ENCODE data around the gene ICAM5. TPM values are rescaled to one million over a fixed set of nuclear protein-coding genes. Genes with fewer than 3 reads are reported as not detected.

ICAM5 gene
- total and polyA plus RNA-seq, 10 of the 15 experiments (the other 5 are each of a cell fraction or from before 2014, with no cell fraction given), result 0.14 to 4.6 (median 0.94) TPM; not detected in 2

DNA sequence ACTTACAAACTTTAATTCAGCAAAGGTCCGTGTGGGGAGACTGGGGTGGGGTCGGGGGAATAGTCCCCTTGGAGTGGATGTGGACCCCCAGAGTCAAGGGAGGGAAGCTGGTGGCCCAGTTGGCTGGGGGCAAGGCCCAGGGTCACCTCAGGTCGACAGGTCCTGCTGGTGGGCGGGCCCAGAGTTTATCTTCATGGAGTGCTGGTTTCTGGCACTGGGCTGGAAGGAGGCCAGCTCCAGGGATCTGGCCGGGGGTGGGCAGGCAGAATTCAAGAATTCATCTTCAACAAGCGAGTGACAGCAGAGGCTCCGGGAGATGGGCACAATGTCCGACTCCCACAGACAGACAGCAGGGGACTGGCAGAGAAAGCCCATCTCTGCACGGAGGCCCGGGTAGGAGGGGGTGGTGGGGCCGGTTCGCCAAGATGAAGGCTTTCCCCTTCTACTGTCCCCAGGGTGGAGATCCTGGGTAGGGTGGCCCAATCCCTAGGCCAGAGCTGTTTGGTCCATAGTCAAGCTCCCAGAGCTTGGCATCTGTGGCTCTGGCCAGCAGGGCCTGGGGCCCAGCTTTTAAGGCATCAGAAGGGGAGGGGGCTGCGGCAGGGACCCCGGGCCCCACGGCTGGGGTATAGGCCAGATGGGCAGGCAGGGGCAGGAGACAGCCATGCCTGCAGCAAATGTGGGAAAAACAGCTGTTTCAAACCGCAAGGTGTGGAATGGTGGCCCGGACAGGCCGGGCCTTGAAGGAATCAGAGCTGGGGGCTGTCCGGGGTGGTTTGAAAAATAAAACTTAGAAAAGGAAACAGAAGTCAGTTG, 26.7 kb downstream of the ICAM5 start:
- H3K4me1 ChIP-seq (ENCODE audit: control insufficient read depth, insufficient read depth, low read length), result peaks cover 5% of the 10 kb centered on the region
- intact Hi-C loops (cut with micrococcal nuclease; ENCODE audit: unreplicated experiment) (no loop called here), in situ Hi-C loops (cut with MboI) (no loop called here)
- ChIA-PET POLR2A (interaction anchor here (0.5 kb wide), 2 partner anchors 45 to 497 kb away, joined by 3 to 5 read pairs; partner anchors contain the start of gene ICAM1), SMC1A (ENCODE audit: uncharacterized antibody, unreplicated experiment) (no interaction called here), RAD21 (ENCODE audit: unreplicated experiment) (interaction anchor here (1.7 kb wide), 2 partner anchors 17 to 46 kb away, joined by 3 read pairs; partner anchors contain the start of gene RAVER1), CTCF (no interaction called here)
- TSS peak; percentile 65 for BruUV-seq (replicated peaks)
- H3K27ac ChIP-seq (ENCODE audit: control insufficient read depth, insufficient read depth), result no peak overlapping the region
- peak overlapping the region; percentile 88; the same call in 1 of the 2 replicates for H3K4me3 ChIP-seq
- FAIRE-seq (no peak), ATAC-seq (peak; percentile 5; the same call in 2 of the 3 replicates), DNase-seq (ENCODE audit: low read depth, low spot score) (no peak)
- H3K9ac ChIP-seq (ENCODE audit: control insufficient read depth, insufficient read depth, low read length), result no peak overlapping the region
- H3K9me3 ChIP-seq (replicated peaks; ENCODE audit: control insufficient read depth, insufficient read depth, low read length), result no peaks in the 10 kb centered on the region
- no peaks in the 10 kb centered on the region for H4K20me1 ChIP-seq (ENCODE audit: control insufficient read depth, insufficient read depth)
- H2AFZ ChIP-seq (ENCODE audit: control insufficient read depth, low read depth, low read length), result peak overlapping the region; percentile 82; the same call in 1 of the 2 replicates
- peaks cover 0 to 20% of the 10 kb centered on the region in 2 experiments; a peak in 3 of 4 replicates for H3K36me3 ChIP-seq (ENCODE audit: control insufficient read depth in 2 of 2, insufficient read depth in 2 of 2, low read length in 1 of 2)
- H3K79me2 ChIP-seq (ENCODE audit: control insufficient read depth, insufficient read depth, low read length), result peaks cover 6% of the 10 kb centered on the region
- WGBS (ENCODE audit: insufficient coverage, insufficient replicate concordance, low lambda C conversion rate, missing lambda C conversion rate), result 76% methylated on average over 17 of the region's 19 CpGs
- H3K4me2 ChIP-seq (ENCODE audit: control insufficient read depth, insufficient read depth), result no peak overlapping the region
- no peaks in the 10 kb centered on the region for H3K27me3 ChIP-seq (replicated peaks in 1 of 2; ENCODE audit: control insufficient read depth in 2 of 2, insufficient read depth in 2 of 2, low read length in 1 of 2)
- TF ChIP-seq STAT1 (conservative IDR thresholded peaks at IDR 0.05) (no peak), GATAD2B (conservative IDR thresholded peaks at IDR 0.05; ENCODE audit: low read depth) (no peak), BCL11A (IDR thresholded peaks at IDR 0.05; ENCODE audit: low read depth, low read length) (no peak), TAF1 (IDR thresholded peaks at IDR 0.05; ENCODE audit: borderline replicate concordance, low read depth, low read length) (no peak), CREB1 (IDR thresholded peaks at IDR 0.05; ENCODE audit: low read depth) (no peak), HCFC1 (IDR thresholded peaks at IDR 0.05; ENCODE audit: low read length) (no peak), RAD51 (IDR thresholded peaks at IDR 0.05) (no peak), JUNB (IDR thresholded peaks at IDR 0.05) (no peak), FOXM1 (IDR thresholded peaks at IDR 0.05; ENCODE audit: low read depth, low read length) (no peak), HDAC2 (IDR thresholded peaks at IDR 0.05) (no peak), CHD4 (IDR thresholded peaks at IDR 0.05) (no peak), SUPT20H (IDR thresholded peaks at IDR 0.05; ENCODE audit: borderline replicate concordance, control insufficient read depth, low read depth, low read length) (no peak), TCF12 (IDR thresholded peaks at IDR 0.05; ENCODE audit: low read depth, low read length) (no peak), CREM (IDR thresholded peaks at IDR 0.05; ENCODE audit: low read depth) (no peak)
- TF ChIP-seq, protein P1, sequence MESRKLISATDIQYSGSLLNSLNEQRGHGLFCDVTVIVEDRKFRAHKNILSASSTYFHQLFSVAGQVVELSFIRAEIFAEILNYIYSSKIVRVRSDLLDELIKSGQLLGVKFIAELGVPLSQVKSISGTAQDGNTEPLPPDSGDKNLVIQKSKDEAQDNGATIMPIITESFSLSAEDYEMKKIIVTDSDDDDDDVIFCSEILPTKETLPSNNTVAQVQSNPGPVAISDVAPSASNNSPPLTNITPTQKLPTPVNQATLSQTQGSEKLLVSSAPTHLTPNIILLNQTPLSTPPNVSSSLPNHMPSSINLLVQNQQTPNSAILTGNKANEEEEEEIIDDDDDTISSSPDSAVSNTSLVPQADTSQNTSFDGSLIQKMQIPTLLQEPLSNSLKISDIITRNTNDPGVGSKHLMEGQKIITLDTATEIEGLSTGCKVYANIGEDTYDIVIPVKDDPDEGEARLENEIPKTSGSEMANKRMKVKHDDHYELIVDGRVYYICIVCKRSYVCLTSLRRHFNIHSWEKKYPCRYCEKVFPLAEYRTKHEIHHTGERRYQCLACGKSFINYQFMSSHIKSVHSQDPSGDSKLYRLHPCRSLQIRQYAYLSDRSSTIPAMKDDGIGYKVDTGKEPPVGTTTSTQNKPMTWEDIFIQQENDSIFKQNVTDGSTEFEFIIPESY (IDR thresholded peaks at IDR 0.05), result no peak
- TF ChIP-seq, protein P2, sequence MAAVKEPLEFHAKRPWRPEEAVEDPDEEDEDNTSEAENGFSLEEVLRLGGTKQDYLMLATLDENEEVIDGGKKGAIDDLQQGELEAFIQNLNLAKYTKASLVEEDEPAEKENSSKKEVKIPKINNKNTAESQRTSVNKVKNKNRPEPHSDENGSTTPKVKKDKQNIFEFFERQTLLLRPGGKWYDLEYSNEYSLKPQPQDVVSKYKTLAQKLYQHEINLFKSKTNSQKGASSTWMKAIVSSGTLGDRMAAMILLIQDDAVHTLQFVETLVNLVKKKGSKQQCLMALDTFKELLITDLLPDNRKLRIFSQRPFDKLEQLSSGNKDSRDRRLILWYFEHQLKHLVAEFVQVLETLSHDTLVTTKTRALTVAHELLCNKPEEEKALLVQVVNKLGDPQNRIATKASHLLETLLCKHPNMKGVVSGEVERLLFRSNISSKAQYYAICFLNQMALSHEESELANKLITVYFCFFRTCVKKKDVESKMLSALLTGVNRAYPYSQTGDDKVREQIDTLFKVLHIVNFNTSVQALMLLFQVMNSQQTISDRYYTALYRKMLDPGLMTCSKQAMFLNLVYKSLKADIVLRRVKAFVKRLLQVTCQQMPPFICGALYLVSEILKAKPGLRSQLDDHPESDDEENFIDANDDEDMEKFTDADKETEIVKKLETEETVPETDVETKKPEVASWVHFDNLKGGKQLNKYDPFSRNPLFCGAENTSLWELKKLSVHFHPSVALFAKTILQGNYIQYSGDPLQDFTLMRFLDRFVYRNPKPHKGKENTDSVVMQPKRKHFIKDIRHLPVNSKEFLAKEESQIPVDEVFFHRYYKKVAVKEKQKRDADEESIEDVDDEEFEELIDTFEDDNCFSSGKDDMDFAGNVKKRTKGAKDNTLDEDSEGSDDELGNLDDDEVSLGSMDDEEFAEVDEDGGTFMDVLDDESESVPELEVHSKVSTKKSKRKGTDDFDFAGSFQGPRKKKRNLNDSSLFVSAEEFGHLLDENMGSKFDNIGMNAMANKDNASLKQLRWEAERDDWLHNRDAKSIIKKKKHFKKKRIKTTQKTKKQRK (IDR thresholded peaks at IDR 0.05; ENCODE audit: low read depth, low read length), result no peak
- TF ChIP-seq, protein P3, sequence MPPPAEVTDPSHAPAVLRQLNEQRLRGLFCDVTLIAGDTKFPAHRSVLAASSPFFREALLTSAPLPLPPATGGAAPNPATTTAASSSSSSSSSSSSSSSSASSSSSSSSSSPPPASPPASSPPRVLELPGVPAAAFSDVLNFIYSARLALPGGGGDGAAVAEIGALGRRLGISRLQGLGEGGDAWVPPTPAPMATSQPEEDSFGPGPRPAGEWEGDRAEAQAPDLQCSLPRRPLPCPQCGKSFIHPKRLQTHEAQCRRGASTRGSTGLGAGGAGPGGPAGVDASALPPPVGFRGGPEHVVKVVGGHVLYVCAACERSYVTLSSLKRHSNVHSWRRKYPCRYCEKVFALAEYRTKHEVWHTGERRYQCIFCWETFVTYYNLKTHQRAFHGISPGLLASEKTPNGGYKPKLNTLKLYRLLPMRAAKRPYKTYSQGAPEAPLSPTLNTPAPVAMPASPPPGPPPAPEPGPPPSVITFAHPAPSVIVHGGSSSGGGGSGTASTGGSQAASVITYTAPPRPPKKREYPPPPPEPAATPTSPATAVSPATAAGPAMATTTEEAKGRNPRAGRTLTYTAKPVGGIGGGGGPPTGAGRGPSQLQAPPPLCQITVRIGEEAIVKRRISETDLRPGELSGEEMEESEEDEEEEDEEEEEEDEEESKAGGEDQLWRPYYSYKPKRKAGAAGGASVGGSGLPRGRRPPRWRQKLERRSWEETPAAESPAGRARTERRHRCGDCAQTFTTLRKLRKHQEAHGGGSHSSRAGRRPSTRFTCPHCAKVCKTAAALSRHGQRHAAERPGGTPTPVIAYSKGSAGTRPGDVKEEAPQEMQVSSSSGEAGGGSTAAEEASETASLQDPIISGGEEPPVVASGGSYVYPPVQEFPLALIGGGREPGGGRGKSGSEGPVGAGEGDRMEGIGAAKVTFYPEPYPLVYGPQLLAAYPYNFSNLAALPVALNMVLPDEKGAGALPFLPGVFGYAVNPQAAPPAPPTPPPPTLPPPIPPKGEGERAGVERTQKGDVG (CRISPR knock-in tag; IDR thresholded peaks at IDR 0.05), result no peak

Data from GM12878 (cell line).